ENCODE data around the gene ZNF57. TPM values are rescaled to one million over a fixed set of nuclear protein-coding genes. Genes with fewer than 3 reads are reported as not detected.
A peak's percentile ranks its signal among the peaks of the same experiment; 100 is the strongest.

Gene ZNF57
- total and polyA plus RNA-seq, 2 of the 13 experiments (the other 11 are each of a cell fraction or from before 2014, with no cell fraction given): 6.6 to 17.5 TPM

GRCh38 chr19:2942928-2943640 is 42.4 kb downstream of the ZNF57 start (continued):
- TF ChIP-seq HNF1A (IDR thresholded peaks at IDR 0.05; ENCODE audit: low read depth): no peak
- TF ChIP-seq HNF1A (CRISPR knock-in tag; IDR thresholded peaks at IDR 0.05; ENCODE audit: borderline replicate concordance): no peak
- TF ChIP-seq REXO4 (CRISPR knock-in tag; IDR thresholded peaks at IDR 0.05; ENCODE audit: borderline replicate concordance): no peak
- peak; percentile 46; the same call in 1 of the 2 replicates for TF ChIP-seq HDAC1 (CRISPR knock-in tag; IDR thresholded peaks at IDR 0.05)
- no peak for TF ChIP-seq ZNF839 (CRISPR knock-in tag; IDR thresholded peaks at IDR 0.05; ENCODE audit: borderline replicate concordance)
- TF ChIP-seq PRDM10 (CRISPR knock-in tag; IDR thresholded peaks at IDR 0.05; ENCODE audit: low read depth): no peak
- no peak for TF ChIP-seq ZMYM2 (CRISPR knock-in tag; IDR thresholded peaks at IDR 0.05)
- no peak for TF ChIP-seq CREBL2 (CRISPR knock-in tag; IDR thresholded peaks at IDR 0.05; ENCODE audit: borderline replicate concordance)
- TF ChIP-seq NCOR1 (IDR thresholded peaks at IDR 0.05; ENCODE audit: borderline replicate concordance, low read length): no peak
- no peak for TF ChIP-seq ZNF749 (CRISPR knock-in tag; IDR thresholded peaks at IDR 0.05; ENCODE audit: borderline replicate concordance)
- no peak for TF ChIP-seq RCOR2 (CRISPR knock-in tag; IDR thresholded peaks at IDR 0.05)
- peak; percentile 73 for TF ChIP-seq SAP130 (CRISPR knock-in tag; IDR thresholded peaks at IDR 0.05; ENCODE audit: low read depth)
- 0 out of 2 replicates have a peak, but pooled peaks have one; percentile 3 for TF ChIP-seq RARA (CRISPR knock-in tag; IDR thresholded peaks at IDR 0.05)
- no peak for TF ChIP-seq PHB2 (IDR thresholded peaks at IDR 0.05; ENCODE audit: partially characterized antibody)
- TF ChIP-seq KDM6A (CRISPR knock-in tag; IDR thresholded peaks at IDR 0.05; ENCODE audit: low read depth): peak; percentile 59; the same call in 1 of the 2 replicates
- TF ChIP-seq SIX1 (CRISPR knock-in tag; IDR thresholded peaks at IDR 0.05; ENCODE audit: borderline replicate concordance): no peak
- TF ChIP-seq MXI1 (IDR thresholded peaks at IDR 0.05; ENCODE audit: borderline replicate concordance, low read depth, low read length): 0 out of 3 replicates have a peak, but pooled peaks have one; percentile 32
- no peak for TF ChIP-seq ZNF883 (CRISPR knock-in tag; IDR thresholded peaks at IDR 0.05; ENCODE audit: not compliant biosample characterization)
- TF ChIP-seq ZNF878 (CRISPR knock-in tag; IDR thresholded peaks at IDR 0.05): no peak
- TF ChIP-seq ZNF784 (CRISPR knock-in tag; IDR thresholded peaks at IDR 0.05; ENCODE audit: borderline replicate concordance): peak; percentile 60; the same call in 1 of the 2 replicates
